ENCODE results near the gene CLCN7. TPM values are rescaled to one million over a fixed set of nuclear protein-coding genes. Genes with fewer than 3 reads are reported as not detected.

The CLCN7 gene
- total RNA-seq, result 116 and 186 TPM in 2 replicates

GRCh38 chr16:1474796-1475551 is at the start of gene CLCN7:
Gene CLCN7 (minus strand): TSS chr16:1475028. CDS start chr16:1474974, 54 bp downstream.
- Histone ChIP-seq H3K4me3 (ENCODE audit: low read depth, low read length) (peak within 1 kb of the TSS; percentile 84), H3K27me3 (ENCODE audit: control insufficient read depth, insufficient read depth, low read length) (no peaks in the 10 kb centered on the region), H3K36me3 (ENCODE audit: control insufficient read depth, insufficient read depth, low read length) (no peaks in the 10 kb centered on the region)
- TF ChIP-seq CTCF (IDR thresholded peaks at IDR 0.05; ENCODE audit: insufficient read depth, low read length, poor library complexity, severe bottlenecking), result no peak
- DNase-seq (ENCODE audit: low read depth), result peak; percentile 23

GRCh38 chr16:1524366-1524765 is 49.5 kb upstream of the CLCN7 start:
- no peak for TF ChIP-seq CTCF (IDR thresholded peaks at IDR 0.05; ENCODE audit: insufficient read depth, low read length, poor library complexity, severe bottlenecking)
- H3K27me3 ChIP-seq (ENCODE audit: control insufficient read depth, insufficient read depth, low read length), result no peaks in the 10 kb centered on the region
- no peak for DNase-seq (ENCODE audit: low read depth)
- H3K4me3 ChIP-seq (ENCODE audit: low read depth, low read length), result no peak overlapping the region
- no peaks in the 10 kb centered on the region for H3K36me3 ChIP-seq (ENCODE audit: control insufficient read depth, insufficient read depth, low read length)

GRCh38 chr16:1523581-1524245 is 48.9 kb upstream of the CLCN7 start:
- DNase-seq (ENCODE audit: low read depth), result no peak
- Histone ChIP-seq H3K27me3 (ENCODE audit: control insufficient read depth, insufficient read depth, low read length) (no peaks in the 10 kb centered on the region), H3K4me3 (ENCODE audit: low read depth, low read length) (no peak overlapping the region), H3K36me3 (ENCODE audit: control insufficient read depth, insufficient read depth, low read length) (no peaks in the 10 kb centered on the region)
- no peak for TF ChIP-seq CTCF (IDR thresholded peaks at IDR 0.05; ENCODE audit: insufficient read depth, low read length, poor library complexity, severe bottlenecking)

- H3K27me3 ChIP-seq (ENCODE audit: control insufficient read depth, insufficient read depth, low read length), result no peaks in the 10 kb centered on the region
- no peak for TF ChIP-seq CTCF (IDR thresholded peaks at IDR 0.05; ENCODE audit: insufficient read depth, low read length, poor library complexity, severe bottlenecking)
- no peaks in the 10 kb centered on the region for H3K36me3 ChIP-seq (ENCODE audit: control insufficient read depth, insufficient read depth, low read length)
- H3K4me3 ChIP-seq (ENCODE audit: low read depth, low read length), result no peak overlapping the region
- DNase-seq (ENCODE audit: low read depth), result no peak
These were observed 45.6 kb upstream of the CLCN7 start for GRCh38 chr16:1520461-1520860.

GRCh38 chr16:1519831-1520230 is 45.0 kb upstream of the CLCN7 start:
- no peaks in the 10 kb centered on the region for H3K27me3 ChIP-seq (ENCODE audit: control insufficient read depth, insufficient read depth, low read length)

More at GRCh38 chr16:1519831-1520230, 45.0 kb upstream of the CLCN7 start:
- no peak overlapping the region for H3K4me3 ChIP-seq (ENCODE audit: low read depth, low read length)
- no peak for TF ChIP-seq CTCF (IDR thresholded peaks at IDR 0.05; ENCODE audit: insufficient read depth, low read length, poor library complexity, severe bottlenecking)
- DNase-seq (ENCODE audit: low read depth), result no peak
- no peaks in the 10 kb centered on the region for H3K36me3 ChIP-seq (ENCODE audit: control insufficient read depth, insufficient read depth, low read length)

Measured in kidney epithelial cell (primary cell).